ENCODE data around the gene PCDH9. TPM values are rescaled to one million over a fixed set of nuclear protein-coding genes. Genes with fewer than 3 reads are reported as not detected.

Gene PCDH9
- total and polyA plus RNA-seq, 2 of the 4 experiments (the other 2 are of a cell fraction), result 2.2 to 10.2 TPM

- POLR2A ChIA-PET (ENCODE audit: unreplicated experiment), result no interaction called here
- DNase-seq (no peak), ATAC-seq (ENCODE audit: low read depth) (no peak)
- H3K36me3 ChIP-seq (ENCODE audit: control insufficient read depth, insufficient read depth, low read length), result no peaks in the 10 kb centered on the region
- peaks cover 4 to 12% of the 10 kb centered on the region in 2 experiments; a peak in 1 of 4 replicates for H3K79me1 ChIP-seq (ENCODE audit: low read depth in 1 of 2, low read length in 2 of 2)
- H4K8ac ChIP-seq (ENCODE audit: low read depth in 2 of 2, low read length in 2 of 2), result no peak overlapping the region
- 90% methylated on average over 2 of the region's 12 CpGs; no CpG with 5 or more reads in 1 of the 2 experiments for WGBS, 2 experiments (ENCODE audit: extremely low coverage in 2 of 2, insufficient read length in 1 of 2)
- H2AK9ac ChIP-seq (replicated peaks; ENCODE audit: low read depth, low read length, poor library complexity), result no peak overlapping the region
- dilution Hi-C loops (cut with HindIII; ENCODE audit: low sequenced_read_pairs, unreplicated experiment), result no loop called here
- no peak overlapping the region for H2AK5ac ChIP-seq (ENCODE audit: low read depth, low read length)
- no peaks in the 10 kb centered on the region for H3K9me3 ChIP-seq (ENCODE audit: control insufficient read depth, insufficient read depth, low read length)
- H3K4me3 ChIP-seq (ENCODE audit: insufficient read depth, low read depth, low read length), result no peak overlapping the region
- H3K27ac ChIP-seq (ENCODE audit: insufficient read depth, low read length), result no peak overlapping the region
- no peak overlapping the region for H3K18ac ChIP-seq (ENCODE audit: low read depth, low read length)
- H2AFZ ChIP-seq (replicated peaks; ENCODE audit: low read length, poor library complexity), result no peak overlapping the region
- H3K14ac ChIP-seq (replicated peaks; ENCODE audit: low read depth, low read length), result no peak overlapping the region
- H3K4ac ChIP-seq (ENCODE audit: low read depth, low read length), result no peak overlapping the region
- no peak overlapping the region for H3K9ac ChIP-seq (ENCODE audit: low read depth, low read length)
- H3K27me3 ChIP-seq (ENCODE audit: control insufficient read depth, insufficient read depth, low read length), result no peaks in the 10 kb centered on the region
- CTCF ChIA-PET, result no interaction called here
- H3K9me1 ChIP-seq (ENCODE audit: insufficient read depth, low read length), result no peaks in the 10 kb centered on the region
- H2BK20ac ChIP-seq (ENCODE audit: low read depth, low read length), result no peak overlapping the region
- H3K23ac ChIP-seq (ENCODE audit: low read depth, low read length), result no peak overlapping the region
- no TSS peak for BruUV-seq (replicated peaks)
- H3K4me1 ChIP-seq (ENCODE audit: control insufficient read depth, insufficient read depth, low read length), result no peaks in the 10 kb centered on the region; the same call in 1 of the 2 replicates
- H3K56ac ChIP-seq (ENCODE audit: extremely low read depth, insufficient read depth, low read length), result no peak overlapping the region
- in situ Hi-C loops (cut with MboI; ENCODE audit: low sequenced_read_pairs), result loop anchor here (5.0 to 10.0 kb wide), 3 partner anchors 533 to 1570 kb away; no protein-coding TSS in a partner anchor
- no peak overlapping the region for H2BK120ac ChIP-seq (ENCODE audit: low read depth, low read length)
- H2BK15ac ChIP-seq (ENCODE audit: low read depth, low read length), result no peak overlapping the region
- no peak overlapping the region for H4K5ac ChIP-seq (ENCODE audit: low read depth, low read length)
- TF ChIP-seq CHD1 (IDR thresholded peaks at IDR 0.05; ENCODE audit: low read depth, low read length), result no peak
- TF ChIP-seq FOS (IDR thresholded peaks at IDR 0.05; ENCODE audit: low read depth, low read length), result no peak
- TF ChIP-seq CTCF (conservative IDR thresholded peaks at IDR 0.05; ENCODE audit: low read depth, low read length), result no peak
- TF ChIP-seq, protein P1, sequence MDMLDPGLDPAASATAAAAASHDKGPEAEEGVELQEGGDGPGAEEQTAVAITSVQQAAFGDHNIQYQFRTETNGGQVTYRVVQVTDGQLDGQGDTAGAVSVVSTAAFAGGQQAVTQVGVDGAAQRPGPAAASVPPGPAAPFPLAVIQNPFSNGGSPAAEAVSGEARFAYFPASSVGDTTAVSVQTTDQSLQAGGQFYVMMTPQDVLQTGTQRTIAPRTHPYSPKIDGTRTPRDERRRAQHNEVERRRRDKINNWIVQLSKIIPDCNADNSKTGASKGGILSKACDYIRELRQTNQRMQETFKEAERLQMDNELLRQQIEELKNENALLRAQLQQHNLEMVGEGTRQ (IDR thresholded peaks at IDR 0.05; ENCODE audit: low read depth, low read length), result no peak
- no peak overlapping the region for H3K4me2 ChIP-seq (ENCODE audit: low read depth, low read length)
- H4K91ac ChIP-seq (ENCODE audit: insufficient read depth, low read depth, low read length), result no peak overlapping the region
- H4K20me1 ChIP-seq (ENCODE audit: insufficient read depth, low read length), result no peaks in the 10 kb centered on the region
- H2BK5ac ChIP-seq (ENCODE audit: low read depth, low read length, poor library complexity, severe bottlenecking), result no peak overlapping the region
- intact Hi-C loops (cut with micrococcal nuclease), result loop anchor here (10.0 kb wide), 1 partner anchor 823 kb away; no protein-coding TSS in a partner anchor
Observed at GRCh38 chr13:67227131-67227983, 2.8 kb downstream of the PCDH9 start.

All from IMR-90 (cell line).